Body of pancreas (tissue), 4 donors: ENCODE measurements around the gene TBL2.

Experiments
- CTCF ChIP-seq, 7 experiments: fragments of 450-650 bp in 4 of 7; fragments of 200-600 bp in 3 of 7; sonication (generic) in 3 of 7; IDR thresholded peaks; one replicate each; pipeline ENCODE4 v1.5.1; 2016 to 2019; ENCODE audit warnings: antibody characterized with exemption in 7 of 7
- POLR2A ChIP-seq, 3 donors: fragments of 450-650 bp; IDR thresholded peaks; one replicate each; pipeline ENCODE4 v1.6.1; 2016; ENCODE audit warnings: antibody characterized with exemption in 3 of 3, mild to moderate bottlenecking in 2 of 3

GRCh38 chr7:73626814-73627213 is 48.4 kb upstream of the TBL2 start:
- no peak for TF ChIP-seq CTCF (IDR thresholded peaks at IDR 0.05)
- TF ChIP-seq POLR2A (IDR thresholded peaks at IDR 0.05), result no peak
